ENCODE results near the gene OLFML1.

- TF ChIP-seq POLR2AphosphoS5 (IDR thresholded peaks at IDR 0.05; ENCODE audit: low read depth) (no peak), CTCF (IDR thresholded peaks at IDR 0.05; ENCODE audit: insufficient read depth, low read length) (no peak), REST (IDR thresholded peaks at IDR 0.05; ENCODE audit: insufficient replicate concordance, low read depth) (no peak), GABPA (IDR thresholded peaks at IDR 0.05; ENCODE audit: low read depth) (no peak), SPI1 (IDR thresholded peaks at IDR 0.05; ENCODE audit: borderline replicate concordance, low read depth) (no peak)
These were observed 58.7 kb downstream of the OLFML1 start for GRCh38 chr11:7544021-7544420.

Measured in HL-60 (cell line).